GM21381 (cell line): Measurements from ENCODE around the gene FBRSL1.
"Not testable (repeated sequence)": the region's sequence is repeated elsewhere in the genome, so short reads cannot be mapped to it uniquely, and the experiment has no call there.

ENCODE experiments used
- ATAC-seq: cut with Tn5 transposase; IDR thresholded peaks from one replicate; pipeline ENCODE4 v1.9.1; 2021; ENCODE audit warnings: mild to moderate bottlenecking, moderate library complexity; ENCODE audit not compliant: unreplicated experiment

Gene FBRSL1

DNA sequence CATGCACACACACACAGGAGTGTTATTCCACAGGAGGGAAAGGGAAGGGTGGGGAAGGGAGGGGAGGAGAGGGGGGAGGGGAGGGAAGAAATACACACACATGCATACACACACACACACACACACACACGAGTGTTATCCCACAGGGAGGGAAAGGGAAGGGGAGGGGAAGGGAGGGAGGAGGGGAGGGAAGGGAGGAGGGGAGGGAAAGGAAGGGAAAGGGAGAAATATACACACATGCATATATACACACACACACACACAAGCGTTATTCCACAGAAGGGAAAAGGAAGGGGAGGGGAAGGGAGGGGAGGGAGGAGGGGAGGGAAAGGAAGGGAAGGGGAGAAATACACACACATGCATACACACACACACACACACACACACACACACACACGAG lies 19.6 kb upstream of the FBRSL1 start:
- no peak for ATAC-seq

DNA sequence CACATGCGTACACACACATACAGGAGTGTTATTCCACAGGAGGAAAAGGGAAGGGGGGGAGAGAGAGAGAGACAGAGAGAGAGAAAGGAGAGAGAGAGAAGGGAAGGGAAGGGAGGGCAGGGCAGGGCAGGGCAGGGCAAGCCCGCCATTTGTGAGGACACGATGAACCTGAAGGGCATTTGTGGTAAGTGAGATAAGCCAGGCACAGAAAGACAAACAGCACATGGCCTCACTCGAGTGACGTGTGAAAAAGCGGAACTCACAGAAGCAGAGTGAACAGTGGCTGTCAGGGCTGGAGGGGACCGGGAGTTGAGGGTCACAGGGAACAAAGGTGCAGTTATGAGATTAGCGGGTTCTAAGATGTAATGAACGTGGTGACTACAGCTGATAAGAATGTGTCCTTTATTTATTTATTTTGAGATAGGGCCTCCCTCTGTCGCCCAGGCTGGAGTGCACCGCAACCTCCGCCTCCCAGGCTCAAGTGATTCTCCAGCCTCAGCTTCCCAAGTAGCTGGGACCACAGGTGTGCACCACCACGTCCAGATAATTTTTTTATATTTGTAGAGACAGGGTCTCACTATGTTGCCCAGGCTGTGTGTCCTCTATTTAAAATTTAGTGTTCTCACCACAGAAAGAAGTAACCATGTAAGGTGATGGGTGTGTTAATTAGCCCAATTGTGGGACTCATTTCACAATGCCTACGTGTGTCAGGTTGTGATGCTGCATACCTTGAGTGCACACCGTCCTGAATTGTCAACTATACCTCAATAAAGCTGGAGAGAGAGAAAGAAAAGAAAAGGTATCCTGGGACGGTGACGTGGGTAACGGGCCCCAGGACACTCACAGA lies 18.7 kb upstream of the FBRSL1 start:
- ATAC-seq, result no peak

DNA sequence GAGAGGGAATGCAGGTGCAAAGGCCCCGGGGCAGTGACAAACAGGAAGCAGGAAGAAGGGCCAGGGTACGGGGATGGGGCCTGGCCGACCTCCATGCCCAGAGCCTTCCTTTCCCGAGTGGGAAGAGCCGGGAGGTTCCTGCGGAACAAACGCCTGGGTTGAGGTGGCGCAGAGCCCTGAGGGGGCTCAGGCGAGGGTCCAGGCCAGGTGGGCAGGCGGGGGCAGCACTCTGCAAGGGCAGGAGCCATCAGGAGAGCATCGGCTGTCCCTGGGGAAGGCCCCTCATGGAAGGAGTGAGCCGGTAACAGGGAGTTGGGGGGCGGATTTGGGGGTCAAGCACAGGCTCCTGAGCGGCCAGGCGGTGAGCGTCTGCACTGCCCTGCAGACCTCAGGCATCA lies 18.1 kb upstream of the FBRSL1 start:
- no peak for ATAC-seq

DNA sequence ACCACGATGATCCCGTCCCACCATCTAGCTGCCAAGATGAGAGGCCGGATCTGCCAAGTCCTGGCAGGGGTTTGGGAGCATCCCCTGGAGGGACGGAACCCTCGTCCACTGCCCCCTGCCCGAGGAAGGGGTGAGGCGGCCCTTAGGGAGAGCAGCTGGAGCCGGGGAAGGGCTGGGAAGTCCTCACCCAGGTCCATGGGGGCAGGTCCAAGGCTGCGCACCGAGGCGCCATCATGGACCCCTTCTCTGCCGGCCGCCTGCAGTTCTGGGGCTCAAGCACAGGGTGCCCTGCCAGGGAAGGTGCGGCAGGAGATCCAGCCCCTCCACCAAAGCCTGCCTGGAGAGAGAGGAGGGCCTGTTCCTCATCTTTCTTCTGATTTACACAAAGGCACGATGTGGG lies 17.6 kb upstream of the FBRSL1 start:
- ATAC-seq, result no peak

DNA sequence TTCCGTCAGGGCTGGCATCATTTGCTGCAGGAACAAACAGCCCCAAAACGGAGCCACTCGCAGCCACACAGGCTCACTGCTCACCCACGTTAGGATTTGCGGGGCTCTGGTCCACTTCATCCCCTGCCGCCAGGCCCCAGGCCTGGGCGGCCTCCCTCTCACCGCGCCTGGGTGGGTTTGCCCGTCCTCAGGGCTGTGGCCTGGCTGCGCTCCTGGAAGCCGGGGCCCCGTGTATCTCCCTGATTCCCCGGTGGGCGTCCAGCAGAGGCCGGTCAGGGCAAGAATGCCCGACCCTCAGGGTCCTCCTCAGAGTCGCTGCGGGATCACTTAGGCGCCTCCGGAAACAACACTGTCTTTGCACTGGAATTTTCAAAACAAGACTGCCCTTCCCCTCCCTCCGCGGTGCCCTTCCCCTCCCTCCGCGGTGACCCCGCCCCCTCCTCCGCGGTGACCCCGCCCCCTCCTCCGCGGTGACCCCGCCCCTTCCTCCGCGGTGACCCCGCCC lies 15.7 kb upstream of the FBRSL1 start:
- ATAC-seq, result no peak

DNA sequence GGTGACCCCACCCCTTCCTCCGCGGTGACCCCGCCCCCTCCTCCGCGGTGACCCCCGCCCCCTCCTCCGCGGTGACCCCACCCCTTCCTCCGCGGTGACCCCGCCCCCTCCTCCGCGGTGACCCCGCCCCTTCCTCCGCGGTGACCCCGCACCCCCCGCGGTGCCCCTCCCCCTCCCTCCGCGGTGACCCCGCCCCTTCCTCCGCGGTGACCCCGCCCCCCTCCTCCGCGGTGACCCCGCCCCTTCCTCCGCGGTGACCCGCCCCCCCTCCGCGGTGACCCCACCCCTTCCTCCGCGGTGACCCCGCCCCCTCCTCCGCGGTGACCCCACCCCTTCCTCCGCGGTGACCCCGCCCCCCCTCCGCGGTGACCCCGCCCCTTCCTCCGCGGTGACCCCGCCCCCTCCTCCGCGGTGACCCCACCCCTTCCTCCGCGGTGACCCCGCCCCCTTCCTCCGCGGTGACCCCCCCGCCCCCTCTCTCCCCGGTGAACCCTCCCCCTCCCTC lies 15.1 kb upstream of the FBRSL1 start:
- ATAC-seq, result not testable (repeated sequence)

DNA sequence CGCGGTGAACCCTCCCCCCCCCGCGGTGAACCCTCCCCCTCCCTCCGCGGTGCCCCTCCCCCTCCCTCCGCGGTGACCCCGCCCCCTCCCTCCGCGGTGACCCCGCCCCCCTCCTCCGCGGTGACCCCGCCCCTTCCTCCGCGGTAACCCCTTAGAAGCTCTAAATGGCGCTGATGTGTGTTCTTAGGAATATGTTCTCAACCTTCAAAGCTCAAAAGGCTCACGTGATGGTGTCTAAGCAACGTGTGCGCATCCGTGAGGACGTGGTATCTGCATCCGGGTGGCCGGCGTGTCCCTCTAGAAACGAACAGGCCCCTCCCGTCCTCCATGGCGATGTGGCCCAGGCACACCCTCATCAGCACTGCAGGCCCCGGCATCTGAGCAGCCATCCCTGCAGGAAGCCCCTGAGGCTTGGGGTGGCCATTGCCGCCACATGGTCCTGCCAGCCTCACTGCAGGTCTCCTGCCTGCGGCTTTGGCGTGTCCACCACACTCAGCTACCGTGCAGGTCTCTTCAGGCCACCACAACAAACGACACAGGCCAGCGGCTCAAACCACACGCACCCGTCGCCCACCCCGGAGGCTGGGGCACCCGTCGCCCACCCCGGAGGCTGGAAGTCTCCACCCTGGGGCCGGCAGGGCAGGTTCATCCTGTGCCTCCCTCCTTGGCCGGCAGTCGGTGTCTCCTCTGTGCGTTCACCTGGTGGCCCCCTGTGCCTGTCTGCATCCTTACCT lies 14.5 kb upstream of the FBRSL1 start:
- ATAC-seq, result no peak

DNA sequence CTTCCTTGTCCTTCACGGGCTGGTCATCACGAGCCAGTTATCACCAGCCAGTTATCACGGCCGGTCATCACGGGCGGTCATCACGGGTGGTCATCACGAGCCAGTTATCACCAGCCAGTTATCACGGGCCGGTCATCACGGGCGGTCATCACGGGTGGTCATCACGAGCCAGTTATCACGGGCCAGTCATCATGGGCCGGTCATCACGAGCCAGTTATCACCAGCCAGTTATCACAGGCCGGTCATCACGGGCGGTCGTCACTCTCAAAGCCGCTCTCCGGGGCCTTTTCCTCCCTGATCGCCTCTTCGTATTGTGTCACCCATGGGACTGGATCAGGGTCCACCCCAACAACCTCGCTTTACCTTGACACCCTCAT lies 13.9 kb upstream of the FBRSL1 start:
- no peak for ATAC-seq

DNA sequence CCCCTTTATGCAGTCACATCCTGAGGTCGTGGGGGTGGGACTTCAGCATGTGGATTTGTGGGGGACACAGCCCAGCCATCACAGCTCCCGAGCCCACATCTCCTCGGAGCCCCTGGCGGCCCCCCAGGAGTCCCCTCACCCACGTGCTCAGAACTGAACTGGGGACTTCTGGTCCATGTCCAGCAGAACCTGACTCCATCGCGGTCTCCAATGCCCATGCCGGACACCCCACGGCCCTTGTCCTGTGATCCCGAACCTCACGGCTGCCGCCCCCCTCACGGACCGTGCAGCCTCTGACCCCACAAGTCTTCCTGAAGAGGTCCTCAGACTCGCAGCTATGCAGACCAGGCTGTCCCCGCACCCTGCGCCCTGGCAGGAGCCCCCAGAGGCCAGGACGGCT lies 13.5 kb upstream of the FBRSL1 start:
- no peak for ATAC-seq

DNA sequence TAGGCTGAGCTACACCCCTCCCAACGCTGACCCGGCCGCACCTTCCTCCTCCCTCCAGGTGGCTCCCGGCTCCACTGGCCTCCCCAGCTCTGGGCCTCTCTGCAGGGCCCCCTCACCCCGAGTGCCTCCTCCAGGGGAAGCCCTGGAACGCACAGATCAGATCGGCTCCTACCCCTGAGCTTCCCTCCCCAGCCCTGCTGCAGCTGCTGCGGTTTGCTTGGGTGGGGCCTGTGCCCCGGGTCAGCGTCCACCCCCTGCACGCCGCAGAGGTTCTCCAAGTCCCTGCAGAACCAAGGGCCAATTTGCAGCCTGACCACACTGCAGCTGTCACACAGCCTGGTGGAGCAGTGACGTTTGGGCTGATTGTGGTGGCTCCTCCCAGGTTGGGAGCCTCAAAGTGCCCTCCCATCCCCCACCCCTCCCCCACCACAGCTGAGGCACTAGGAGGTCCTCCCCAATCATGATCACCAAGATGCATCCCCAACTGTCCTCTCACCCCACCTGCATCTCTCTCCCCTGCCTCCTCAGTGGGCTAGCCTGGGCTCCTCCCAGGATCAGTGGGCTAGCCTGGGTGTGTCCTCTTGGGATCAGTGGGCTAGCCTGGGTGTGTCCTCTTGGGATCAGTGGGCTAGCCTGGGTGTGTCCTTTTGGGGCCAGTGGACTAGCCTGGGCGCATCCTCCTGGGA lies 12.8 kb upstream of the FBRSL1 start:
- no peak for ATAC-seq

DNA sequence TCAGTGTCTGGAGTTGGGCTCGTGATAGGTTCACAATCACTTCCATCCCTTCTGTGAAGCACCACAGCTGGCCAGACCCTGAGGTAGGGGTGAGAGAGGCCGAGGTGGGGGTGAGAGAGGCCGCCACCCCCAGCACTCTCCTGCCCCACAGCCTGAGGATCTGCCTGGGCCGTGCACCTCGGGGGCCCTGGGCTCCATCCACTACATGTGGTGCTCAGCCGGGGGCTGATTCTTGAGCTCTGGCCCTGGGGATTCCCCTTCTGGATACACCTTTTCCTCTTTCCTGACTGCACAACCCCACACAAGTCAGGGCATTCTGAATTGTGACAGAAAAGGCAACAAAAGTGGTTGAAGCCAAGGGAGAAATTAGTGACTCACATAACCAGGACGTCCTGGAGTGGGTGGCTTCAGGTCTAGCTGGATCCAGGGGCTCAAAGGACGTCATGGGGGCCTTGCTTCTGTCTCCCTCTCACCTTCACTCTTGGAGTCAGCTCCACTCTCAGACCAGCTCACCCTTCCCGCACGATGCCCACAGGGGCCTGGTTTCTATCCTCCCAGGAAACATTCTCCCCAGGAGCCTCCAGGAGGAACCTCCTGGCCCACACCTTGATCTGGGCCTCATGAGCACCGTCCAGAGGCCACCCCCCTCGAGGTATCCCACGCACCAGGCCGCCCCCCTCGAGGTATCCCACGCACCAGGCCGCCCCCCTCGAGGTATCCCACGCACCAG lies 12.1 kb upstream of the FBRSL1 start:
- no peak for ATAC-seq

DNA sequence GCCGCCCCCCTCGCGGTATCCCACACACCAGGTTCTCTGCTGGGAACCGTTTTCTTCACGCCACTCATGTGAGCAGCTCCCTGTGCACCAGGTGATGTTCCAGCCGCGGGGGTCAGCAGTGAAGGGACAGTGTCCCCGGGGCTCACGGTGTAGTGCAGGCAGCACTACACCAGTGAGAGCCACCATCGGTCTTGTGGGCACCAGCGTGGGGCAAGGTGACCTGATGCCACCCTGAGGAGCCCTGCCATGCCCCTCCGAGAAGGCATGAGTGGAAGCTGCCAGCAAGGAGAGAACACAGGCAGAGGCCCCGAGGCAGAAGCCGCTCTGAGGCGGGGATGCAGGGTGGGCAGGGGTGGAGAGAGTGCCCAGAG lies 11.5 kb upstream of the FBRSL1 start:
- no peak for ATAC-seq

DNA sequence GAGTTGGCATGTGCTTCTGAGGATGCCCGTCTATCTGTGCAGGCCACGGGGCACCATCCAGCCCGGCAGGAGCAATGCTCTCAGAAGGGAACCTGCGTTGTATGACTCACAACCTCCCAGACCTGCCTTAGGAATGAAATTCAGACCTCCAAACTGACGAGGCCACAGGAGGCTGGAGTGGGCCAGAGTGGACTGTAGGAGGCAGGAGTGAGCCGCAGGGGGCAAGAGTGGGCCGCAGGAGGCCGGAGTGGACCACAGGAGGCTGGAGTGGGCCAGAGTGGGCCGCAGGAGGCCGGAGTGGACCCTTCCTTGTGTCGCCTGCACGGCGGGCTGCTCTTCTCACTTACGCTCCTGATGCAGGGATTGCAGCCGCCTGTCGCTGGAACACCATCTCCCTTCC lies 11.1 kb upstream of the FBRSL1 start:
- ATAC-seq, result no peak

DNA sequence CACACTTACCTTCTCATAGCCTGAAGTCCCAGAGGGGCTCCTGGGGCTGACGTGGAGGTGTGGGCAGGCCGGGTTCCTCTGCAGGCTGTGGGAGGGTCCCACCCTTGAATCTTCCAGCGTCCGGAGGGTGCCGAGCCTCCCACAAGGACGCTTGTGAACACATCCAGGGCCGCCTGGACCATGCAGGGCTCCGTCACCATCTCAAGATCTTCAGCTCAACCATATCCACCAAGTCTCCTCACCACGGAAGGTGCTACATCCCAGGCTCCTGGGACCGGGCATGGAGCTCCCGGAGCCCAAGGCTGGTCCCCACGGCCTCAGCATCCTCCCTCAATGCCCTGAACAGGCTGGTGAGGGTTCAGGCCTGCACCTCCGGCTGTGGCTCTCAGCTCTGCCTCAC lies 10.7 kb upstream of the FBRSL1 start:
- ATAC-seq, result no peak

DNA sequence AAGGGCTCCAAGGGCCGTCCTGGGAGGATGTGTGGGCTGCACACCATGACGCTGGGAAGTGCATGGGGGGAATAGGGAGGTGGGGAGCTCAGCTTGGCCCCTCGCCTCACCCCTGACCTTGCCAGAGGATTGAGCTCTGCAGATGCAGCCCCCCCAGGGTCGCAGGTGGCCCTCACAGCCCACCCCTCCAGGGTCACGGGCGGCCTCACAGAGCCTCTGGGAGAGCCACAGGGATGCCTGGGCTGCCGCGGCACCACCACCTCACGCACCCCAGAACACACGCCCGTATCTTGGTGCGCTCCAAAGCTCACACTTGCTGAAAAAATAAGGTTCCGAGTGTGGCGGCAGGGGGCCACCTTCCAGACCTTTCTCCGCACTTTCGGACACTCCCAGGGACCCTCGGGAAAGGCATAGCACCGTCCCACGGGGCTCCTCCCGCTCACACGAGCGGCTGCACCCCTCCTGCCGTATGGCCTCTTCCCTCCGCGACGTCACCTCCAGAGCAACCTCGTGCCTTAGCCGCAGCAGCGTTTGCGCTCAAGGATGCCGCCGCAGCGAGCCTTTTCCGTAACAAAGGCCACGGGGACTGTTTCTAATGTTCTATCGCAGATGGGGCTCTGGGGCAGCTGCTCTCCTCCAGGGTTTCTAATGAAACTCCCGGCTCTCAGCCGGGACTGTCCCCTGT lies 9.9 kb upstream of the FBRSL1 start:
- no peak for ATAC-seq

DNA sequence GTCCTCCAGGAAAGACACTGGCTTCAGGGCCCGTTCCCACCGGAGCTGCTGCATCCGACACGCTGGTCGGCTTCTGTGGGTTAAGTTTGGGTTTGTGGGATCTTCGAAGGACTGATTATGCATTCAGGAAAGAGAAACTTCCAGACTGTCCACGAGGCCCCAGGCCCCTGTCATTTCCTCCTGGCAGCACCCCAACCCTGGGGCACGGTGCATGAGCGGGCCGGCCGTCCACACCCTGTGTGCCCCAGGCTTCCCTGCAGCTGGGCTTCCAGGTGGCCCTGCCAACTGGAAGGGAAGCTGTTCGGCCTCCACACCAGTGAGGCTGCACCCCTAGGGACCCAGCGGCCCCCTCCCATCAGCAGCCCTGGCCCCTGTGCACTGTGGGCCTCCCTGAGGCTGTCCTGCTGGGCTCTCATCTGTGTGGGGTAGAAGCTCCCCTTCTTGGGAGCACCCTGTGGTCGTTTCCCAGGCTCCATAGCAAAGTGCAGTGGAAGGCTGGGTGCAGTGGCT lies 9.3 kb upstream of the FBRSL1 start:
- ATAC-seq, result no peak

DNA sequence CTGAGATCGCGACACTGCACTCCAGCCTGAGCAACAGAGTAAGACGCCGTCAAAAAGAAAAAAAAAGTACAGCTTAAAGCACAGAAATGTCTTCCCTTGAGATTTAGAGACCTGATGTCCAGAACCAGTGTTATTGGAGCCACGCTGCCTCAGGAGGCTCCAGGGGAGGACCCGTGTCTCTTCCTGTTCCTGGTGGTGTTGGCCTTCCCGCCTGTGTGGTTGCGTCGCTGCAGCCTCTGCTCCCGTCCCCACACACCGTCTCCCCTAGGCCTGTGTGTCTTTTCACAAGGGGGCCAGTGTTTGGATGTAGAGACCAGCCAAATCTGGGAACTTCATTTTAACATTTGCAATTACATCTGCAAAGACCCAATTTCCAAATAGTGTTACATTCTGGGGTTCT lies 8.6 kb upstream of the FBRSL1 start:
- no peak for ATAC-seq

DNA sequence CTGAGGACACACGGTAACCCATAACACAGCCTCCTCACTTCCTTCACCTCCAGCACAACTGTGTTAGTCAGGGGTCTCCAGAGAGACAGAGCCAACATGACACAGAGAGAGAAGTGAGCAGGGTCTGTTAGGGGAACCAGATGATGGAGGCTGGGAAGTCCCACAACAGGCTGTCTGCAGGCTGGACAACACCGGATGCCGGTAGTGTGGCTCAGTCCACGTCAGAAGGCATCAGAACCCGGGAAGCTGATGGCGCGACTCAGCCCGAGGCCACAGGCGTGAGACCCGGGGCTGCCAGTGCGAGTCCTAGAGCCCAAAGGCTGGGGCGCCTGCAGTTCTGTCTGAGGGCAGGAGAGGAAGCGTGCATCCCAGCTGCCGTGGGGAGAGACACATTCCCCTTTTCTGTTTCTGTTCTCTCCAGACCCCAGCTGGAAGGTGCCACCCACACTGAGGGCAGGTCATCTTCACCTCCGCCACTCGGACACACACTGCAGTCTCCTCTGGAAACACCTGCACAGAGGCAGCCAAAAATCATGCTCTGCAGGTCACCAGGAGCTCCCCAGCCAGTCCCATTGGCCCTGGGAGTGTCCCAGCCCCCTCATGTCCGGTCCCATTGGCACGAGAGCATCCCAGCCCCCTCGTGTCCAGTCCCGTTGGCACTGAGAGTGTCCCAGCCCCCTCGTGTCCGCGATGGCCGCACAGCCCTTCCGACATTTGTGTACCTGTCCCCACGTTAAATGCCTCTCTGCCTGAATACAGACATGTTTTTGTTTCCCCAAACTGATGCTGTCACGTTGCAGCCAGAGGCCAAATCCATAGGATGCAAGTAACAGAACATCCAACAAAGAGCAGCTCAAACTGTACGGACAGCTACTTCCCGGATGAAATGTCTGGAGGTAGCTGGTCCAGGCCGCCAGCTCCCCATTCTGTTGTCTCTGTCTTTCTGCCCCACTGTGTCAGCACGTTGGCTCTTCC lies 7.9 kb upstream of the FBRSL1 start:
- no peak for ATAC-seq

DNA sequence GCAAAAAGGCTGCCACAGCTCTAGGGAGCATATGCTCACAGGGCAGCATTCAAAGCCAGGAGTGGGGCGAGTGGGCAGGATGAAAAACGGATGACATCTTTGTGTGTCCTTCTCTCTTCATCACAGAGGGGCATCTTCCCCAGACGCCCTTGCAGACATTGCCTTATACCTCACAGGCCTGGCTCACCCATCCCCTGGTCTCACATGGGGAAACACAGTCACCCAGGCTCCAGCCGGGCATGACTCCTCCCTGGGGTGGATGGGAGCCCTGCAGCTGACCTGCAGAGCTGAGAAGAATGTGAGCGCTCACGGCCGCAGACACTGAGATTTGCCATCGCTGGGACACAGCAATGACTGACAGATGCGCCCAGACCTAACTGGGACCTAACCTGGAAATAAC lies 7.2 kb upstream of the FBRSL1 start:
- no peak for ATAC-seq
